Stimulated activated CD4-positive, alpha-beta T cell treated with anti-CD3 and anti-CD28 coated beads, TNF-alpha, amount 100 ng/mL, for 1 hour (primary cell): ENCODE results near the gene SMIM1.
A peak's percentile ranks its signal among the peaks of the same experiment; 100 is the strongest.

Experiments used
- DNase-seq, 3 donors: peaks; one replicate each; pipeline ENCODE4 v3.0.0-alpha.2; 2020; ENCODE audit warnings: low read depth in 3 of 3, low spot score in 1 of 3

Gene SMIM1

DNA sequence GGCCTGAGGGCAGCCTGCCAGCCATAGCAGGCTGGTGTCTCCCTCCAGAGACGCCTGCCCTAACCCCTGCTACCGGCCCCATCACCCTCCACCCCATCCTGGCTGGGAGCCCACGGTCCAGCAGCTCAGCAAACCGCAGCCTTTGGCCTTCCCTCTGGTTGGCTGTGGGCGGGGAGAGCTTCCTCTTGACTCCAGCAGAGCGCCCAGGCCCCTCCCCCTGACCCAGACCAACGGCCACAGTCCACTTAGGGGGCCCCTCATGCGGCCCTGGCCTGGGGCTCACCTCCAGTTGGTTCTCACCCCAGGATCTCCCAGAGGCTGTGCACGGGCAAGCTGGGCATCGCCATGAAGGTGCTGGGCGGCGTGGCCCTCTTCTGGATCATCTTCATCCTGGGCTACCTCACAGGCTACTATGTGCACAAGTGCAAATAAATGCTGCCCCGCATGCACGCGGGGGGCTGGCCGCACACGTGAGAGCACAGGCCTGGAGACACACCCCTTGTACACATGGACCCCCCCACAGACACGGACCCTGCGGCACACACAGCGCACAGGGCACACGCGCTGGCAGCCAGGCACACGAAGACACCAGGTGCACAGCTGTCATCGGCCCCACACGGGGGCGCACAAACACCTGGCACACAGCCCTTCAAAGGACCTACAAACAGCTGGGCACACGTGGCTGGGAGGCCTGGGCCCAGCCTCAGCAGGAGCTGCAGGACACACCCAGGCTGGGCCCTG lies 3.1 kb downstream of the SMIM1 start:
- peak in 1 of 3 donors; percentile 22 for DNase-seq

GRCh38 chr1:3776231-3776961 lies 3.8 kb downstream of the SMIM1 start:
- no peak for DNase-seq

- DNase-seq = no peak
Observed at GRCh38 chr1:3777078-3777547, 4.6 kb downstream of the SMIM1 start.

GRCh38 chr1:3777647-3778589 lies 5.4 kb downstream of the SMIM1 start:
- DNase-seq = no peak

DNA sequence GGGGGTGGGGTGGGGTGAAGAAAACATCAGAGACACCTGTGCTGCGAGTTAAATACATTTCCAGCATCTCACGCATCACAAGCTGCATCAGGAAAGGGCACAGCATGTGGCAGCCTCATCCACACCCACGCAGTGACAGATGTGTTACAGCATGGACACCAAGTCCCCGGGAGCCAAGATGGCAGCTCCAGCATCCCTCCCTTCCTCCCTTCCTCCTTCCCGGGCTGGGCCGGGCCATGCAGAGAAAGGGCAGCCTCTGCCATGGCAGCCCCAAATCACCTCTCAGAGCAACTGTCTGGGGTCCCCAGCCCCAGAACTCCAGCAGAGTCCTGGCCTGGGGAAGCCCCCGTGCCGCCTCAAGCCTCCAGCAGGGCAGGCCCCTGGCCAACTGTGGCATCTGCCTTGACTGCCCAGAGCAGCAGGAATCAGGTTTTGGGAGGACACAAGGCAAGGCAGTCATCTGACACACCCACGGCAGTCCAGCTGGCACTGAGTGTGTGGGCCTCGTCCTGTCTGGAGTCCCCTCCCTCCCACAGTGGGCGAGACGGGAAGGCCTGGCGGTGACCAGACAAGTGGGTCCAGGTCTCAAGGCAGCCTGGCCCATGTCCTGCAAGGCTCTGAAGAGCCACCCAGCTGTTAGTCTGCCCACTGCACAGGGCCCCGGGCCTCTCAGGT lies 6.2 kb downstream of the SMIM1 start:
- DNase-seq = no peak

GRCh38 chr1:3779265-3779911 lies 6.8 kb downstream of the SMIM1 start:
- DNase-seq = no peak

DNA sequence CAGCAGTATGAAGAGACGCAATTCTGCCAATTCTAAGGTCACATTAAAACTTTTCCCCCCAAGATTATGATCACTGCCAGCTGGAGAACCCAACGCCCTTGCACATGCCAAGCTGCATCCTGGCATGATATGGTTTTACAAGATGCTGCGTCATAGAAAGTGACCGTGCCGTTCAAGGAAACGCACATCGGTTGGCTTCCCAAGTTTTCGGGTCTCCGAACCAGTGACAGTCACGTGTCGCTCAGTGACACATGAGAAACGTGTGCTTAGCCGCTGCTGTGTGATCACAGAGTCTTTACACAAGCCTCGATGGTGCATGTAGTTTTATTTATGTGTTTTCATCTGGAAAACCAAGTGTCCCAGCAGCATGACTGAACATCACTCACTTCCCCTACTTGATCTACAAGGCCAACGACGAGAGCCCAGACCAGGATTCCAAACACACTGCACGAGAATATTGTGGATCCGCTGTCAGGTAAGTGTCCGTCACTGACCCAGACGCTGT lies 7.4 kb downstream of the SMIM1 start:
- no peak for DNase-seq

DNA sequence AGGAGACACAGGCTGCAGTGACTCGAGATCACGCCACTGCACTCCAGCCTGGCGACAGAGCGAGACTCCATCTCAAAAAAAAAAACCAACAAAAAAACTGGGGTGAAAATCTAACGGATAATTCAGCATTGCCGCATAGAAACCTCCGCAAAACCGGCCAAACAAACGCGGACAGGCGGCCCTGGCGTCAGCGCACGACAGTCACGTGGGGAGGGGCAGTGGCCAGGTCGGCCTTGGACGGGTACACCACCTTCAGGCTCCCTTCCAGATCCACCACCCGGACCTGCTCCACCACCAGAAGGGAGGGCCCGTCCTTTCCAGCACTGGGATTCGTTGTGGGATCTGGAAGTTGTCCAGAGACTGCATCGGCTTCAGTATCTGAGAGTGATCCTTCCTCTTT lies 8.4 kb downstream of the SMIM1 start:
- no peak for DNase-seq

DNA sequence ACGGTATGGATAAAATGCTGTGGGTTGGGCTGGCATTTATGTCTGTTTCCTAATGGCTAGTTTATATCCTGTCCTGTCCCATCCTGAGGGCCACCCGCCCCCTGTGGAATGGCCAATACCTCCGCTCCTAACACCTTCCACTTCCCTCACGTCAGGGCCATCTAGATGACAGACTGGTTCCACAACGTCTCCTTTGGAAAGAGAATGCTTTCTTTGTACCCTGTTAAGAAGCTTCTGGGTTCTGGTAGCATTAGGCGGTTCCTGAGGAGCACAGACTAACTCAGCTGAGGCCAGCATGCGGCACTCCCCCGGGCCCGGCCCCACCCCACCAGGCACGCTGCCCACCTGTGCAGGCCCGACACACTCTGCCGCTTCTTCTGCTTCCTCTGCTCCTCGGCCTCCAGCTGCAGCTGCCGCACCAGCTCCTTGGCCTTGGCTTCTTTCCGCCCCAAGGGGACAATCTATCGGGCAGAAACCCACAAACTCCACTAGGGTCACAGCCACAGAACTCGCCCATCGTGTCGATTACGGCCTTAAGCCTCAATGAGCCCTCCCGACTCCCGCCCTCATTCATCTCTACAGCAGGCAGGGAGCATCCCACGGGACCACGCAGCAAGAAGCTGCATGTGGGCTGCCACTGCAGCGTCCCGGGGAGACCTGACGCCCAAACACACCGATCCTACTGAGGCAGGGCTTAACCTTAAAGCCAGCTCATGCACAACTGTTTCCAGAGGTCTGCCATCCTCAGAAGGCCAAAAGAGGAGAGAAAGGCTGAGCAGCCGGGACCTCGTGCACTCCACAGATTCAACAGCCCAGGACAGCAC lies 11.3 kb downstream of the SMIM1 start:
- DNase-seq = no peak

DNA sequence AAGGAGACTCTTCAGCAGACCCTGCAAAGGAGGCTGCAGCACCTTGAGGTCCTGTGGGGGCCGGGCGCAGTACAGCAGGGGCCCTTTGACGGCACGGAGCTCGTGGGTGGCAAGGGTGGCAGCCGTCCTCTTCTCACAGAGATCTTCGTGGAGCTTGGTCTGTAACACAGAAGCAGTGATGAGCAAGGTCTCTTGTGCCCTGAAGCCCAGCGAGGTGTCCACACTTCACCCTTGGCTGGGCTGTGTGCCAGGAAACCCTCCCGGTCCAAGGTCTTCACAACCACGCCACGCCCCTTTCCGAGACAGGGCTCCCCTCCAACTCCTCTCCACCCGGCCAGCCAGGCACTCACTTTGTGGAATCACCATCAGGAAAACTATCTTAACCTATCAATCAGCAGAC lies 12.5 kb downstream of the SMIM1 start:
- DNase-seq = no peak

DNA sequence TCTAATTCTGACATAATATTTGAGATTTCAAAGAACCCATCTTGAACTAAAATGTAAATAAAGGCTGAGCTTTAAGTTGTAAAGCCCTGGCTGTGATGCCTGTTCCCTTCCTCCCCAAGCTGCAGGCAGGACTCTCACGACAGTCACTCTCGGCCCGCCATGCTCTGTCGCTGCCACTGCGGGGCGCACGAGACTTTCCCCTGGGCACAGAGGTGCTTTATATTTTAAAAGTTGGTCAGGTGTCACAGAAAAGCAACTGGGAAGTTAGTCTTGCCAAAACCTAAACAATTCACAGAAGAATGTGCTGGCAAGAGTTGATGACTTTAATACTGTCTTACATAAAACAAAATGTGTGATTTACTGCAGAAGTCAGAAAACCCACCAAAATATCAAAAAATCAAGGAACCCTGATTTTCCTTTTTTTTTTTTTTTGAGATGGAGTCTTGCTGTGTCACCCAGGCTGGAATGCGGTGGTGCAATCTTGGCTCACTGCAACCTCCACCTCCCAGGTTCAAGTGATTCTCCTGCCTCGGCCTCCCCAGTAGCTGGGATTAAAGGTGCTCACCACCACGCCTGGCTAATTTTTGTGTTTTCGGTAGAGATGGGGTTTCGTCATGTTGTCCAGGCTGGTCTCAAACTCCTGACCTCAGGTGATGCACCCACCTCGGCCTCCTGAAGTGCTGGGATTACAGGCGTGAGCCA lies 13.1 kb downstream of the SMIM1 start:
- DNase-seq = no peak

DNA sequence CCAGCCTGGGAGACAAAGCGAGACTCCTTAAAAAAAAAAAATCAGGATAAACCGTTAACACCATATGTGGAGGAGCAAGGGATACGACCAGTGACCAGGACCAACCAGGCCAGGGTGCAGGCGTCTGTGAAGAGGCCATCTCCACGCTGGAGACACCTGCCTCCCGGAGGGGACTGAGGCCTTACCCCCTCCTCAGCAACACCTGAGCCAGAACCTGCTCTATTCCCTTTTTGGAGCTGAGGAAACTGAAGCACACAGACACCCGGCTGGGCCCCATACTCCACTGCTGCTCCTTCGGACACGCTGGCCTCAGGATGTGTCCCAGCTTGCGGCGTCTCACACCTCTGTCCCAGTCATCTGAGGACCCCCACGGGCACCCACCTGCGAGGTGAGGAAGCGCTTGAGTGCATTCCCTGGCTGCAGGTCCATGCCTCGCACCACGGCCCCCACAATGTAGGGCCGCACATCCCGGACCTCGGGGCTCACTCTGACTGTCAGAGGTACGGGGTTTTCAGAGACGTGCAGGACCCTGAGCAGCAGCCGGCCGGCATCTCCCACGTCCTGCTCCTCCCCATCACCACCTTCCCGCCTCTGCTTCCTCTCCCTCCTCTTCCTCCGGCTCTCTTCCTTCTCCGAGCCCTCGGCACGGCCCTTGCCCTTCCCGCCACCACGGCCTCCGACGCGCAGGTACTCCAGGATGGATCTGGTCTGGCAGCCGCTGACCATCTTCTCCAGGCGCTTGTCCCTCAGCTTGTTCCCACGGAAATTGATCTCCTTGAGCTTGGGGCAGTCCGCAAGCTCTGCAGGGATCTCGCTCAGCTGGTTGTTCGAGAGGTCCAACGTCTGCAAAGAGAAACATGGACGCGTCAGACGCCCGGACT lies 14.2 kb downstream of the SMIM1 start:
- DNase-seq = no peak

DNA sequence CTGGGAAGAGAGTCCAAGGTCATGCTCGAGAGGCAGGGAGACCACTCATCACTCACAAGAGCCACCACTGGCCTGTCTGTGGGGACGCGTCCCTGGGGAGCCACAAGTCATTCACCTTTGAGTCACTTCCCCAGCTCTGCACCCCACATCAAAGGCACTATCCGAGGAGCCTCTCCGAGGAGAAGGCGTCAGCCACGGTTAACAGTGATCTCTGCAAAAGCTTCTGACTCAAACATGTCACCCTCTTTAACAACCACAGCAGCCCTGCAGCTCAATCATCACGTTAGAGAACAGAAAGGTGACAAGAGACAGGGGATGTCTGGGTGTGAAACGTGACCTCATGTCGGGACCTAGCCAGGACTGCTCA lies 14.8 kb downstream of the SMIM1 start:
- DNase-seq = no peak

- no peak for DNase-seq
Observed at GRCh38 chr1:3787745-3788605, 15.4 kb downstream of the SMIM1 start.

GRCh38 chr1:3788756-3789420 lies 16.3 kb downstream of the SMIM1 start:
- no peak for DNase-seq
